HS-27A (cell line): ENCODE results near the gene GOLIM4.

ENCODE experiments used
- DNase-seq: peaks from one replicate; pipeline ENCODE4 v3.0.0-alpha.2; 2012; ENCODE audit warnings: low read depth, missing footprints

Gene GOLIM4

DNA sequence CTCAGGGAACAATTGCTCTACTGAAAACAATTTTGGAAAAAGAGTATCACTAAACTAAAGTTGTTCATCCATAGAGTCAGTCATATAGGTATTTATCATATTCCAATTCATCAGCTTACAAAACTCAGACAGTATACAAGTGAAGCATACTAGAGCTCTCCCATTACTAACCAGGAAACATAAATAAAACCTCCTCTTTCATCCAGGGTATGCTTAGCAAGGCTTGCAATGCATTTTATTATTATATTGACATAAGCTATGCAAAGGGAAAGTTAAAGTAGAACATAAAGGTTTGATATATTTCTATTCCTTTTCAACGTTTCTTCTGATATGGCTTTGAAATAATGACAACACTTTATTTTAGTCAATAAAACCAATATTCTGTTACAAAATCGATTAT, 106.7 kb downstream of the GOLIM4 start:
- no peak for DNase-seq

DNA sequence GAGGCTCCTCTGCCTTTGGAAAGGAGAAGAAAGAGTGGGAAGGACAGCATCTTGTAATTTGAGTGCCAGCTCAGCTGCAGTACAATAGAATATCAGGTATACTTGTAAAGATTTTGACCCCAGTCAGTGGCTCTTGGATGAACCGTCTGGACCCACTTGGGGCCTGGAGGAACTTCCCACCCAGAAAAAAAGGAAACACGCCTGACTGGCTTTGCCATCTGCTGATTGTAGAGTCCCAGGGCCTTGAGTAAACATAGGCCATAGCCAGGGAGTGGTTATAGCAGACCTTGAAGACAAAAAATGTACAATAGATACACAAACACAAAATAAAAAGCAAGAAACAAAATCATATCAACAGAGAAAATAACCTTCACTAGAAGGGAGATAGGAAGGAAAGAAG, 112.1 kb downstream of the GOLIM4 start:
- DNase-seq: no peak

DNA sequence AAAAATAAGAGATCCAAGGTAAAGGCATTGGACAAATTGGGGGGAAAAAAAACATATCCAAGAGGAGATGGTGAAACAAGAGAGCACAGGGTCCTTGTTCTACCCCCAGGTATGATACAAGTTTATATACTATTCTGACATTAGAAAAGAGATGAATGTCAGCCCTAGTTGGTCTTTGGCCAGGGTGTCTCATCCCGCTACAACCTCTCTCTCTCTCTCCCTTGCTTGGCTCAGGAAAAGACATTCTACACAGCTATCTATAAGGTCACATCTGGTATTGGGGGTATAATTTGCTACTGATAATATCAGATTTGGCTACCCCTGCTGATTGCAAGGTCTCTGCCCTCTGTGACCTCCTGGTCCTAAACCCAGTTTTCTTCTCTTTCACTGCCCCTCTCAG, 117.2 kb downstream of the GOLIM4 start:
- no peak for DNase-seq

DNA sequence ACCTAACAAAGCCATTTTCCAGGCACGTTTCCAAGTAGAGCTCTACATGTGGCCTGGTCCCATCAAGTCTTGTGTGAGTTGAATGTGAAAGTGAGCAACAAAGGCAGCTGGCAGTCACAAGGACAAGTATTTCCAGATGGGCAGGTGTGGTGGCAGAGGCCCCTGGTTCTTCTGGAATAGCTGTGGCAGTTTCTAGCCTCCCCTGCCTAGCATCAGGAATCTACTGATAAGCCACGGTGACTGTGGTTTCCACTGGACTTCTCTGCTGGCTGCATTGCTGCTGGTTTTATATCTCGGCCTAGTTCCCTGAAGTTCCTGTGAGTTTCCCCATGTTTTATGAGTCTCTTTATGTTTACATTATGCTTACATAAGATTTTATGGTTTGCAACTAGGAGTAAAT, 117.7 kb downstream of the GOLIM4 start:
- DNase-seq: no peak

DNA sequence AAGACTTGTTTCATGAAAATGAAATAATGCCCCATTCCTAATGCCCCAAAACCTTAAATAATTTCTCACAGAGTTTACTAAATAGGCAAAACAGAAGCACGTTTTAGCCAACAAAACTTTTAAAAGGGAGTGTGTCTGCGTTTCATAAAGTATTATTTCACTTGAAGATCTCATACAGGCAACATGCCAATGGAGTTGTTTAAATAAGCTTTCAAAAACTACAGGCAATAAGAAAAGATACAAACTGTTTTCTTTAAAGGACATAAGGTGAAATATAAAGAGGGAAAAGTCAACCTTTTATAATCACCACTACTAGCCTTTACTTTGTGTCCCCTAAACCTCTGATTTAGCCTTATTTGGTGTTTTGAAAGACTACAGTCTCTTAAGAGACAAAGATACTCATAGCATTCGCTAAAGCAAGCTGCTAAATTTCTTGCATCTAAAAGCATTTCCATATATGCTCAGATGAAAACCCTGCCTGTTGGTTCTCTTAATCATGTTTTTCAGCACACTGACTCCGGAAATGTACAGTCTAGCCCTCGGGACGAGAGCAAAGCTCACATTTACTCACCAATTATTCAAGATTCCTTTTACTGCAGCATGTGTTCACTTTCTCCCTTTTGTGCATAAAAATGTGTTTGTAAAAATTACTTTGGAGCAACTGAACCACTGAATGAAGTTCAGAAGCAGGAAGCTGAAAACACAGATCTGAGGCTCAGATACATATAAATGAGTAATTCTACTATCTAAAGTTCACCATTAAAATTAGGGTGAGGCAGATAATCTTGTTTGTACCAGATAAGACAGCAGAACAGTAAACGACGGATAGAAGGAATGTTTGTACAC, 119.0 kb downstream of the GOLIM4 start:
- no peak for DNase-seq

DNA sequence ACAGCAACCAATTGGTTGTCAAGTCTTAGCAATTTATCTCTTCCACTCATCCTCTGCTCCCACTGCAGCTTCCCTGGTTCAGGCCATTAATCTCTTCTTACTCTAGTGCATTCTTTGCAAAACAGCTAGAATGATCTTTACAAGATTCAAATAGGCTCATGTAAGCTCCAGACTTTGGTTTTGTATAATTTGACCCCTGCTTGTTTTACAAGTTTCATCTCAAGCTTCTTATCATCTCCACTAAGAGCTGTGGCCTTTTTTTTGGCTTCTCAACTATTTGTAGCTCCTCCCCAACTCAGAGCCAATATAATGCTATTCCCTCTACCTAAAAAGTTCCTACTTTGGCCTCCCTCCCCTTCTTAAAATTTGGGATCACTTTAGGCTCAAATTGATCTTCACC, 121.8 kb downstream of the GOLIM4 start:
- DNase-seq: no peak

DNA sequence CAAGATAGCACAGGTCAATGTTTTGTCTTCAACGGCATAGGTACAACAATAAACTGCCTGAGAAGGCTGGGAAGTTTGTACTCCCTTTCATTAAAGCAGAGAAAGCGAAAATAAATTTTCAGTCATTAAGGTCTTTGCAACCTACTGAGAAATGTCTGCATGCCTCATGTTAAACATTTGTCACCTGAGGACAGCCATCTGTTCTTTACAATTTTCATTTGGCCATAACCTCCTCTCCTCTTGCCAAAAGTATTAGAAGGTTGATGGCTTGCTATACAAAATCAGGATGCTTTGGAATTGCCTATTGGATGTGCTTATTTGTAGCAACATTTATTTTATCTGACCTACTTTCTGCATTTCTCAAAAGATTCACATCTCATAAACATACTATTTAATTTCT, 122.7 kb downstream of the GOLIM4 start:
- DNase-seq: no peak

DNA sequence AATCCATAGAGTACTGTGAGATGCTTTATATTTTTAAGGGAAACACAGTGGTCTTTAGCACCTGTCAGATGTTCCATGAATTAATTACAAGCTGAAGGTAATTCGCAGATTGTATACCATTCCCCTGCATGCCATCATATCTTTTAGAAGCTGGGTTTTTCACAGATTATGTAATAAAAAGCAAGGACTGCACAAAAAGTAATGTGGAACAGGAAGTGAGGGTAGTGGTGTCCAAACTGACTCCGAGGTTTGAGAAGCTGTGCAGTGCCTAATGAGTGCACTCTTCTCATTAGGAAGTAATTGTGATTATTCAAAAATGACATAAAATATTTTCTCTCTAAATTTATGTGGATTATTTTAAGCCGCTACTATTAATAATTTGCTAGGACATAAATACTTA, 123.2 kb downstream of the GOLIM4 start:
- DNase-seq: no peak

DNA sequence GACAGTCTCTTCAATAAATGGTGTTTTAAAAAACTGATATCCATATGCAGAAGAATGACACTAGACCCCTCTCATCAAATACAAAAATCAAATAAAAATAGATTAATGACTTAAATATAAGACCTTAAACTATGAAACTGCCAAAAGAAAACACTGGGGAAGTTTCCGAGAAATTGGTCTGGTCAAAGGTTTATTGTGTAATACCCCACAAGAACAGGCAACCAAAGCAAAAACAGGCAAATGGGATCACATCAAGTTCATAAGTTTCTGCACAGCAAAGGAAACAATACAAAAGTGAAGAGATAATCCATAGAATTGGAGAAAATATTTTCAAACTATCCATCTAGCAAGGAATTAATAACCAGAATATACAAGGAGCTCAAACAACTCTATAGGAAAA, 126.2 kb downstream of the GOLIM4 start:
- DNase-seq: no peak

DNA sequence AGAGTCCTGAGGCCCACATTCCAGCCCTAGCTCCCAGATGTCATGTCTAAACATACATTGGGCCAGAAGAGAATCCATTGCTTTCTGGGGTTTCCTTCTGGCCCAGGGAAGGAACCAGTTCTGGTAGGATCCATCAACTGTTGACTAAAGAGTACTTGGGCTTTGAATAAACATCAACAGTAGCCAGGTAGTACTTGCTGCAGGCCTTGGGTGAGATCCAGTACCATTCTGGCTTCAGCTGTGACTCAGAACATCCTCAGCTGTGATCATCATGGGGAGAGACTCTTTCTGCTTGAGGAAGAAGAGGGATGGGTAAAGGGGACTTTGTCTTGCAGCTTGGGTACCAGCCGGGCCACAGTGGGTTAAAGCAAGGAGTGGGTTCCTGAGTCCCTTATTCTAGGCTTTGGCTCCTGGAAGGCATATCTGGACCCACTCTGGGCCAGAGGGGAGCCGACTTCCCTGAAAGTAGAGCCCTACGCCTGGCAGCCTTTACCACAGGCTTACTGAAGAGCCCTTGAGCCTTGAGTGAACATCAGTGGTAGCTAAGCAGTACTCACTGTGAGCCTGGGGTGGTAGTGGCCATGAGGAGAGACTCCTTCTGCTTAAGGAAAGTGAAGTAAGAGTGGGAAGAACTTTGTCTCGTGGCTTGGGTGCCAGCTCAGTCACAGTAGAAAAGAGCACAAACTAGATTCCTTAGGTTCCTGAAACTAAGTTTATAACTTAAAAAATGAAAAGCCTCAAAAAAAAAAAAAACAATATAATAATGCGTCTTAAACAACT, 128.3 kb downstream of the GOLIM4 start:
- no peak for DNase-seq
